ENCODE data around the gene AGO1. TPM values are rescaled to one million over a fixed set of nuclear protein-coding genes. Genes with fewer than 3 reads are reported as not detected.

AGO1 gene
- polyA plus RNA-seq, 1 donor from 2014 or later: 13.0 TPM

GRCh38 chr1:35884934-35885333 lies 1.9 kb downstream of the AGO1 start:
- H3K4me3 ChIP-seq (ENCODE audit: low read length): peak overlapping the region; percentile 99
- no peaks in the 10 kb centered on the region for H3K9me3 ChIP-seq (ENCODE audit: low read length)
- no peak overlapping the region for H3K27ac ChIP-seq (ENCODE audit: low read length)
- H3K27me3 ChIP-seq (ENCODE audit: insufficient read depth, low read depth, low read length): no peaks in the 10 kb centered on the region
- H2AFZ ChIP-seq (ENCODE audit: low read depth, low read length): no peak overlapping the region
- H3K4me2 ChIP-seq (ENCODE audit: low read length): no peak overlapping the region
- TF ChIP-seq REST (IDR thresholded peaks at IDR 0.05; ENCODE audit: borderline replicate concordance): no peak
- no peak for TF ChIP-seq SMC3 (conservative IDR thresholded peaks at IDR 0.05; ENCODE audit: poor library complexity)
- no peak for TF ChIP-seq TAF1 (IDR thresholded peaks at IDR 0.05; ENCODE audit: low read depth)
- no peak for TF ChIP-seq POLR2AphosphoS5 (IDR thresholded peaks at IDR 0.05)
- TF ChIP-seq MXI1 (conservative IDR thresholded peaks at IDR 0.05; ENCODE audit: poor library complexity, severe bottlenecking): no peak
- no peak for TF ChIP-seq CTCF (IDR thresholded peaks at IDR 0.05; ENCODE audit: poor library complexity, severe bottlenecking)
- TF ChIP-seq EP300 (conservative IDR thresholded peaks at IDR 0.05; ENCODE audit: poor library complexity, severe bottlenecking): no peak
- TF ChIP-seq RAD21 (conservative IDR thresholded peaks at IDR 0.05): no peak
- no peak for TF ChIP-seq EZH2 (IDR thresholded peaks at IDR 0.05; ENCODE audit: borderline replicate concordance, insufficient read depth, low read length, poor library complexity, severe bottlenecking)
- H3F3A ChIP-seq (ENCODE audit: insufficient read depth, low read length, poor library complexity, severe bottlenecking): no peaks in the 10 kb centered on the region
- no peaks in the 10 kb centered on the region for H3K36me3 ChIP-seq (ENCODE audit: insufficient read depth, low read length)
- no peak overlapping the region for H3K9ac ChIP-seq (ENCODE audit: low read length)
- H3K79me2 ChIP-seq (replicated peaks; ENCODE audit: insufficient read depth, low read length): peaks cover 44% of the 10 kb centered on the region
- H4K20me1 ChIP-seq (ENCODE audit: insufficient read depth): no peaks in the 10 kb centered on the region
- H3K9me2 ChIP-seq (ENCODE audit: insufficient read depth, low read length): no peaks in the 10 kb centered on the region

- peak overlapping the region; percentile 47 for H3K4me2 ChIP-seq (ENCODE audit: low read length)
- peak overlapping the region; percentile 99 for H3K4me3 ChIP-seq (ENCODE audit: low read length)
Observed at GRCh38 chr1:35885961-35886558, 3.1 kb downstream of the AGO1 start.

More at GRCh38 chr1:35885961-35886558, 3.1 kb downstream of the AGO1 start:
- H4K20me1 ChIP-seq (ENCODE audit: insufficient read depth): no peaks in the 10 kb centered on the region
- no peaks in the 10 kb centered on the region for H3K9me2 ChIP-seq (ENCODE audit: insufficient read depth, low read length)
- no peaks in the 10 kb centered on the region for H3F3A ChIP-seq (ENCODE audit: insufficient read depth, low read length, poor library complexity, severe bottlenecking)
- H2AFZ ChIP-seq (ENCODE audit: low read depth, low read length): no peak overlapping the region
- H3K9ac ChIP-seq (ENCODE audit: low read length): peak overlapping the region; percentile 49
- peaks cover 49% of the 10 kb centered on the region for H3K79me2 ChIP-seq (replicated peaks; ENCODE audit: insufficient read depth, low read length)
- H3K36me3 ChIP-seq (ENCODE audit: insufficient read depth, low read length): no peaks in the 10 kb centered on the region
- peak overlapping the region; percentile 54 for H3K27ac ChIP-seq (ENCODE audit: low read length)
- no peaks in the 10 kb centered on the region for H3K9me3 ChIP-seq (ENCODE audit: low read length)
- H3K27me3 ChIP-seq (ENCODE audit: insufficient read depth, low read depth, low read length): no peaks in the 10 kb centered on the region
- TF ChIP-seq REST (IDR thresholded peaks at IDR 0.05; ENCODE audit: borderline replicate concordance) (no peak), EZH2 (IDR thresholded peaks at IDR 0.05; ENCODE audit: borderline replicate concordance, insufficient read depth, low read length, poor library complexity, severe bottlenecking) (no peak), TAF1 (IDR thresholded peaks at IDR 0.05; ENCODE audit: low read depth) (no peak), EP300 (conservative IDR thresholded peaks at IDR 0.05; ENCODE audit: poor library complexity, severe bottlenecking) (no peak)

Data from neural cell (in vitro differentiated cells).